A673 (cell line): Measurements from ENCODE around the gene LHCGR. TPM values are rescaled to one million over a fixed set of nuclear protein-coding genes. Genes with fewer than 3 reads are reported as not detected.

ENCODE experiments used
- BruUV-seq: library from RNA; stranded (reverse); fragments of 400-500 nt; replicated peaks from 2 replicates; lab custom pipeline; 2021; lab: Mats Ljungman, UMichigan
- CTCF ChIA-PET: fragments of 300-600 bp; sonication (Branson Sonifier 250); formaldehyde crosslinking; loops from one replicate; lab custom pipeline; 2022; ENCODE audit warnings: antibody characterized with exemption; lab: Charles Lee
- POLR2A ChIA-PET: fragments of 300-600 bp; sonication (Branson Sonifier 250); formaldehyde crosslinking; loops from one replicate; lab custom pipeline; 2022; ENCODE audit warnings: antibody characterized with exemption; ENCODE audit not compliant: low non-redundant PET; lab: Charles Lee
- DNase-seq: peaks from one replicate; pipeline ENCODE4 v3.0.0-alpha.2; 2015; ENCODE audit warnings: low spot score
- H3K27ac ChIP-seq: fragments of 200-600 bp; sonication (generic); 2 replicates; pipeline ENCODE4 v1.5.1; 2016; ENCODE audit warnings: mixed run types, low read depth, mild to moderate bottlenecking, mixed read lengths, antibody characterized with exemption, low read length; ENCODE audit not compliant: poor library complexity, severe bottlenecking
- H3K27me3 ChIP-seq: fragments of 200-600 bp; sonication (generic); replicated peaks from 2 replicates; pipeline ENCODE4 v1.6.1; 2017; ENCODE audit warnings: mixed run types, low read depth, mild to moderate bottlenecking, mixed read lengths, antibody characterized with exemption, low read length; ENCODE audit not compliant: insufficient read depth, poor library complexity
- H3K36me3 ChIP-seq: fragments of 200-600 bp; sonication (generic); 2 replicates; pipeline ENCODE4 v1.6.1; 2016; ENCODE audit warnings: mixed run types, mild to moderate bottlenecking, mixed read lengths, antibody characterized with exemption, low read length; ENCODE audit not compliant: insufficient read depth, poor library complexity, severe bottlenecking
- H3K4me1 ChIP-seq: fragments of 200-600 bp; sonication (generic); 2 replicates; pipeline ENCODE4 v1.6.1; 2017; ENCODE audit warnings: mixed run types, mild to moderate bottlenecking, mixed read lengths, antibody characterized with exemption, low read length; ENCODE audit not compliant: insufficient read depth, poor library complexity, severe bottlenecking
- H3K4me3 ChIP-seq: fragments of 200-600 bp; sonication (generic); 2 replicates; pipeline ENCODE4 v1.5.1; 2016; ENCODE audit warnings: low read depth, mixed run types, mild to moderate bottlenecking, mixed read lengths, low read length; ENCODE audit not compliant: poor library complexity, severe bottlenecking
- H3K9me3 ChIP-seq: fragments of 200-600 bp; sonication (generic); 2 replicates; pipeline ENCODE4 v1.6.1; 2016; ENCODE audit warnings: mixed run types, low read depth, mild to moderate bottlenecking, mixed read lengths, antibody characterized with exemption, low read length; ENCODE audit not compliant: poor library complexity, severe bottlenecking
- CTCF ChIP-seq: fragments of 300-800, 200-600 bp; sonication (generic); conservative IDR thresholded peaks from 2 replicates; pipeline ENCODE4 v1.5.1; 2017; ENCODE audit warnings: low read depth, mild to moderate bottlenecking, antibody characterized with exemption, low read length, moderate library complexity, mixed read lengths
- EZH2 ChIP-seq: fragments of 200-600 bp; sonication (generic); IDR thresholded peaks from 2 replicates; pipeline ENCODE4 v1.6.1; 2017; ENCODE audit warnings: borderline replicate concordance, low read depth, mild to moderate bottlenecking, mixed read lengths, antibody characterized with exemption, low read length; ENCODE audit not compliant: poor library complexity, severe bottlenecking
- intact Hi-C: fragments of 100-400 bp; cut with micrococcal nuclease; formaldehyde crosslinking; loops from one replicate; pipeline ENCODE4 v1.10.0; 2022; ENCODE audit not compliant: unreplicated experiment
- total RNA-seq: library from RNA; stranded (reverse); gene quantifications from 2 replicates; pipeline ENCODE4 v1.2.3, GENCODE V29; 2021

The LHCGR gene
- total RNA-seq, 1 experiment from 2014 or later = not detected

- BruUV-seq = no TSS peak
Measured at GRCh38 chr2:48733067-48733503, 22.4 kb downstream of the LHCGR start.

GRCh38 chr2:48728840-48729239, 26.7 kb downstream of the LHCGR start:
- Histone ChIP-seq H3K36me3 (no peaks in the 10 kb centered on the region), H3K27ac (no peak overlapping the region), H3K27me3 (peaks cover 7% of the 10 kb centered on the region), H3K4me1 (no peaks in the 10 kb centered on the region), H3K4me3 (no peak overlapping the region), H3K9me3 (no peaks in the 10 kb centered on the region)
- TF ChIP-seq CTCF = no peak
- no peak for TF ChIP-seq EZH2
- ChIA-PET POLR2A (no interaction called here), CTCF (no interaction called here)
- intact Hi-C loops = no loop called here
- no TSS peak for BruUV-seq
- DNase-seq = no peak

More at GRCh38 chr2:48733067-48733503, 22.4 kb downstream of the LHCGR start:
- POLR2A ChIA-PET = no interaction called here
- peaks cover 10% of the 10 kb centered on the region for H3K27me3 ChIP-seq
- DNase-seq = peak; percentile 10
- CTCF ChIA-PET = no interaction called here
- TF ChIP-seq CTCF (no peak), EZH2 (no peak)
- no peaks in the 10 kb centered on the region for H3K36me3 ChIP-seq
- intact Hi-C loops = no loop called here
- no peaks in the 10 kb centered on the region for H3K9me3 ChIP-seq
- no peak overlapping the region for H3K27ac ChIP-seq
- H3K4me1 ChIP-seq = no peaks in the 10 kb centered on the region
- H3K4me3 ChIP-seq = no peak overlapping the region

- no peak overlapping the region for H3K27ac ChIP-seq
- no peak for DNase-seq
- CTCF ChIA-PET = no interaction called here
- POLR2A ChIA-PET = no interaction called here
- peaks cover 7% of the 10 kb centered on the region for H3K27me3 ChIP-seq
- no peak overlapping the region for H3K4me3 ChIP-seq
- no peak for TF ChIP-seq CTCF
- TF ChIP-seq EZH2 = no peak
- intact Hi-C loops = no loop called here
- H3K9me3 ChIP-seq = no peaks in the 10 kb centered on the region
- H3K36me3 ChIP-seq = no peaks in the 10 kb centered on the region
- no TSS peak for BruUV-seq
- H3K4me1 ChIP-seq = no peaks in the 10 kb centered on the region
Measured at GRCh38 chr2:48728295-48728694, 27.2 kb downstream of the LHCGR start.
